Memory B cell (primary cell): ENCODE data around the gene SAYSD1.

Source experiments
- ATAC-seq: fragments of 150-1000 bp; cut with Tn5 transposase; 2 replicates; pipeline ENCODE4 v1.10.0; 2021; ENCODE audit warnings: low read depth, mild to moderate bottlenecking, moderate library complexity
- DNase-seq, 2 donors: peaks; one replicate each; pipeline ENCODE4 v3.0.0; 2022; ENCODE audit warnings: low spot score in 2 of 2
- H3K27ac Mint-ChIP-seq: one replicate; pipeline ENCODE4 v1.8.0; 2022; ENCODE audit warnings: mild to moderate bottlenecking, moderate library complexity, mixed read lengths
- H3K27me3 Mint-ChIP-seq: one replicate; pipeline ENCODE4 v1.8.0; 2022; ENCODE audit warnings: mixed read lengths
- H3K36me3 Mint-ChIP-seq: one replicate; pipeline ENCODE4 v1.8.0; 2022; ENCODE audit warnings: mild to moderate bottlenecking, mixed read lengths
- H3K4me1 Mint-ChIP-seq: one replicate; pipeline ENCODE4 v1.8.0; 2022; ENCODE audit warnings: mixed read lengths
- H3K4me3 Mint-ChIP-seq: one replicate; pipeline ENCODE4 v1.8.0; 2022; ENCODE audit warnings: mild to moderate bottlenecking, moderate library complexity, mixed read lengths
- H3K9me3 Mint-ChIP-seq: one replicate; pipeline ENCODE4 v1.8.0; 2022; ENCODE audit warnings: mixed read lengths

SAYSD1 gene

DNA sequence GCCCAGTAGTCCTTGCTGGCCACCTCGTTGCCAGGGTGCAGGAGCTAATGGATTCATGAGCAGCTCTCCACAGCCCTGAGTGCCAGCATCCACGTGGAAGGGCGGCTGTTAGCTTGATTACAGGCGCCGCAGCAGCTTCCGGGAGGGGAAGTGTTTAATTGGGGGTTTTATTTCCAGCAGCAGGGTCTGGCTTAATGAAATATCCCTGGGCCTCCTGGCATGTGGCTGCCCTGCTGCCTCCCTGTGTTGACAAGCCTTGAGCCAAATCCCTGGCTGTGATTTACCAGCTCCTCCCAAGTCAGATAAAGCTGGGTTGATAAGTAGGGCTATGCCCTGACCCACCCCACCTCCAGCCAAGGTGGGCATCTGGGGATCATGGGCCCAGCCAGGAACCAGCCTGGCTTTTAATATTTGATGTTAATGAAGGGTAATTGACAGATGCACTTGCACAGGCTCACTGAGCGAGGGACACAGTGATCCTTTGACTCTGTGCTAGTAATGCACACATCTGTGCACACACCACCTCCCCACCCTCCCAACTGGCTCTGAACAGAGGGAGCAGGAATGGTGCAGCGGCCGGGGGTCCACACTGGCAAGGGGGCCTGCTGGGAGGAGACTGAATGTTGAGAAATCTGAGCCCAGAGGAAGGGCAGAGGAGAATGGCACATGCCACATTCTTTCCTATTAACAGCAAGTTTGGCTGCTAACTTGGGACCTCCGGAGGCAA lies 52.8 kb downstream of the SAYSD1 start:
- H3K27ac Mint-ChIP-seq: no peak overlapping the region
- H3K4me1 Mint-ChIP-seq: no peaks in the 10 kb centered on the region

GRCh38 chr6:39061588-39061987 lies 53.4 kb downstream of the SAYSD1 start:
- H3K9me3 Mint-ChIP-seq: no peaks in the 10 kb centered on the region
- no peak overlapping the region for H3K4me3 Mint-ChIP-seq
- no peak overlapping the region for H3K27ac Mint-ChIP-seq
- H3K36me3 Mint-ChIP-seq: no peaks in the 10 kb centered on the region
- H3K4me1 Mint-ChIP-seq: no peaks in the 10 kb centered on the region
- peaks cover 17% of the 10 kb centered on the region for H3K27me3 Mint-ChIP-seq
- ATAC-seq (no peak), DNase-seq (no peak)

More for the DNA sequence above, 52.8 kb downstream of the SAYSD1 start:
- H3K9me3 Mint-ChIP-seq: no peaks in the 10 kb centered on the region
- no peak for DNase-seq
- no peak overlapping the region for H3K4me3 Mint-ChIP-seq
- ATAC-seq: no peak
- no peaks in the 10 kb centered on the region for H3K36me3 Mint-ChIP-seq
- peaks cover 17% of the 10 kb centered on the region for H3K27me3 Mint-ChIP-seq

DNA sequence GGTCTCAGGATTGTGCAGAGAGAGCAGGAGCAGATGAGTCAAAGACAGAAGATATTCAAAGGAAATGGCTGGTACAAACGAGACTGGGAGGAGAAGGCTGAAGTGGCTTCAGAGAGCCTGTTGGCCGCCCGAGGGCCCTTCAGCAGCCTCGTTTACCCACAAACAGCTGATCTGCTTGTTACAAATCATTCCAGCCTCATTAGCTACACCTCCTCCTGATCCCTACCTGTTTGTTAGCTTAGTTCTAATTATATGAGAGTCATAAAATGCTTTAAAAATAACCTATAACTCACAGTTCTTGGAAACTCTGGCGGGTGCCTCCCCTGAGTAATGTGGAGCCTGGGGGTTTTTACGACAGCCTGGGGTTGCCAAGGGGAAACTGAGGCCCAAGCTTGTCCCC lies 53.8 kb downstream of the SAYSD1 start:
- no peak overlapping the region for H3K4me3 Mint-ChIP-seq
- no peak overlapping the region for H3K27ac Mint-ChIP-seq
- DNase-seq (no peak), ATAC-seq (no peak)
- no peaks in the 10 kb centered on the region for H3K9me3 Mint-ChIP-seq
- peaks cover 17% of the 10 kb centered on the region for H3K27me3 Mint-ChIP-seq
- no peaks in the 10 kb centered on the region for H3K4me1 Mint-ChIP-seq
- H3K36me3 Mint-ChIP-seq: no peaks in the 10 kb centered on the region

DNA sequence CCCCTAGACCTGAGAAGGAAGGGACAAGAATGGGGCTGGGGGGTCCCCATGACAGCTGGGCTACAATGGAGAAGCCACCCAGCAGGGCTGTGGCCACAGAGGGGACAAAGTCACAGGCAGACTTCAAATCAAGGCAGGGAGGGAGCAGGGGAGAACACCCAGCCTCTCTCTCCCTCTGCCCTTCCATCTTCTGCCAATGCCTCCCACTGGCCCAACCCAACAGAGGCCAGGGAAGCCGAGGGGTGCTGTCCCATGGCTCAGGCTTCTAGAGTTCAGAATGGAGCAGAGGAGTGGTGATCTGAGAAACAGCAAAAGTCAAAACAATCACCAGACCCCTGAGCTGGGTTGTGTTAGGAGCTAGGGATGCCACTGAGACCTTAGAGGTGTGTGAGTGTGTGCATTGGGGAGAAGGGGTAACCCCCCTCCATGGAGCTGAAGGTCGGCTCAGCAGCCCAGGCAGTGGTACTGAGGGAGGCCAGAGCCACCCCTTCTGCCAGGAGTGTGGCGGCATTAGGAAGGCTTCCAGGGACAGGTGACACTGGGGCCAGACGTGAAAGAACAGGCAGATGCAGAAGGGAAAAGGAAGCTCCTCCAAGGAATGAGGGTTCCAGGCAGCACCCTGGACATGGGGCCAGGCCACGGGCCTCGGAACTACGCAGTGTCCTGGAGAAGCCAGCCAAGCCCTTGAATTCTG lies 54.4 kb downstream of the SAYSD1 start:
- ATAC-seq (no peak), DNase-seq (no peak)
- Mint-ChIP-seq H3K27ac (no peak overlapping the region), H3K4me1 (no peaks in the 10 kb centered on the region), H3K4me3 (no peak overlapping the region), H3K27me3 (peaks cover 17% of the 10 kb centered on the region), H3K9me3 (no peaks in the 10 kb centered on the region), H3K36me3 (no peaks in the 10 kb centered on the region)

- H3K9me3 Mint-ChIP-seq: no peaks in the 10 kb centered on the region
- peaks cover 14% of the 10 kb centered on the region for H3K27me3 Mint-ChIP-seq
- no peak overlapping the region for H3K4me3 Mint-ChIP-seq
- ATAC-seq: no peak
- no peaks in the 10 kb centered on the region for H3K4me1 Mint-ChIP-seq
- no peak overlapping the region for H3K27ac Mint-ChIP-seq
- DNase-seq: no peak
- no peaks in the 10 kb centered on the region for H3K36me3 Mint-ChIP-seq
These were observed 55.3 kb downstream of the SAYSD1 start for GRCh38 chr6:39059496-39060310.

DNA sequence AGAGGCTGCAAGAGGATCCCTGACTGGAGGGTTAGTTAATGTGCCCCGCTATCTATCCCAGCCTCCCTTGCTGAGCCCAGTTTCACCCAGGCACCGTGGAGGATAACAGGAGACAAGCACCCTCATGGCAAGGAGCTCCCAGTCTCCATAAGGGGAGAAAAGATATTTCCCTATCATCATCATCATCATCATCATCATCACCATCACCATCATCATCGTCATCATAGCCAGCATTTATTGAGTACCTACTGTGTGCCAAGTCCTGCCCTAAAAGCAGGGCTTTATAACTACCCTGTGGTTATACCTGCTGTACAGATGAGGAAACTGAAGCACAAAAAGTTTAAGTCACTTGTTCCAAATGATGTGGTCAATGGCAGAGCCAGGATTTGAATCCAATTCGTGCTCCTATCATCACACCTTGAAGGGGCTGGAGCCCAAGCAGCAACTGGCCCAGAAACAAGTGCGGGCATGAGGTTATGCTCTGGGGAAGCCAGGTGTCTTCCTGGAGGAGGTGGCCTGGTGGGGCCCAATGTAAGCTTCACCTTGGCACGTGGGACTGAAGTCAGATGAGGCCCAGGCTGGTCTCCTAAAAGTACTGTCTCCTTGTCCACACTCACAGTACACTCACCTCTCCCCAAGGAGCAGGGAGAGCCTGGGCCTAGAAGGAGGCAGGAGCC lies 56.4 kb downstream of the SAYSD1 start:
- Mint-ChIP-seq H3K27me3 (peaks cover 21% of the 10 kb centered on the region), H3K27ac (no peak overlapping the region), H3K36me3 (no peaks in the 10 kb centered on the region), H3K9me3 (no peaks in the 10 kb centered on the region), H3K4me3 (no peak overlapping the region), H3K4me1 (no peaks in the 10 kb centered on the region)
- ATAC-seq (no peak), DNase-seq (no peak)

- DNase-seq (no peak), ATAC-seq (no peak)
- H3K4me1 Mint-ChIP-seq: no peaks in the 10 kb centered on the region
- no peaks in the 10 kb centered on the region for H3K36me3 Mint-ChIP-seq
- no peaks in the 10 kb centered on the region for H3K9me3 Mint-ChIP-seq
- peaks cover 28% of the 10 kb centered on the region for H3K27me3 Mint-ChIP-seq
- no peak overlapping the region for H3K4me3 Mint-ChIP-seq
- no peak overlapping the region for H3K27ac Mint-ChIP-seq
These were observed 57.5 kb downstream of the SAYSD1 start for GRCh38 chr6:39057251-39058155.

- Mint-ChIP-seq H3K27ac (no peak overlapping the region), H3K36me3 (no peaks in the 10 kb centered on the region), H3K4me1 (peaks cover 2% of the 10 kb centered on the region), H3K4me3 (no peak overlapping the region), H3K9me3 (no peaks in the 10 kb centered on the region), H3K27me3 (peaks cover 29% of the 10 kb centered on the region)
- DNase-seq: no peak
- ATAC-seq: no peak
These were observed 58.3 kb downstream of the SAYSD1 start for GRCh38 chr6:39056681-39057080.

GRCh38 chr6:39056191-39056590 lies 58.8 kb downstream of the SAYSD1 start:
- no peaks in the 10 kb centered on the region for H3K9me3 Mint-ChIP-seq
- no peak overlapping the region for H3K27ac Mint-ChIP-seq
- no peak for DNase-seq
- peaks cover 30% of the 10 kb centered on the region for H3K27me3 Mint-ChIP-seq
- H3K4me3 Mint-ChIP-seq: no peak overlapping the region
- no peak for ATAC-seq
- no peaks in the 10 kb centered on the region for H3K36me3 Mint-ChIP-seq
- peaks cover 3% of the 10 kb centered on the region for H3K4me1 Mint-ChIP-seq

- no peaks in the 10 kb centered on the region for H3K9me3 Mint-ChIP-seq
- H3K27me3 Mint-ChIP-seq: peaks cover 31% of the 10 kb centered on the region
- H3K36me3 Mint-ChIP-seq: no peaks in the 10 kb centered on the region
- H3K27ac Mint-ChIP-seq: no peak overlapping the region
- peaks cover 3% of the 10 kb centered on the region for H3K4me1 Mint-ChIP-seq
- DNase-seq: no peak
- H3K4me3 Mint-ChIP-seq: no peak overlapping the region
- no peak for ATAC-seq
These were observed 59.3 kb downstream of the SAYSD1 start for GRCh38 chr6:39055661-39056060.

DNA sequence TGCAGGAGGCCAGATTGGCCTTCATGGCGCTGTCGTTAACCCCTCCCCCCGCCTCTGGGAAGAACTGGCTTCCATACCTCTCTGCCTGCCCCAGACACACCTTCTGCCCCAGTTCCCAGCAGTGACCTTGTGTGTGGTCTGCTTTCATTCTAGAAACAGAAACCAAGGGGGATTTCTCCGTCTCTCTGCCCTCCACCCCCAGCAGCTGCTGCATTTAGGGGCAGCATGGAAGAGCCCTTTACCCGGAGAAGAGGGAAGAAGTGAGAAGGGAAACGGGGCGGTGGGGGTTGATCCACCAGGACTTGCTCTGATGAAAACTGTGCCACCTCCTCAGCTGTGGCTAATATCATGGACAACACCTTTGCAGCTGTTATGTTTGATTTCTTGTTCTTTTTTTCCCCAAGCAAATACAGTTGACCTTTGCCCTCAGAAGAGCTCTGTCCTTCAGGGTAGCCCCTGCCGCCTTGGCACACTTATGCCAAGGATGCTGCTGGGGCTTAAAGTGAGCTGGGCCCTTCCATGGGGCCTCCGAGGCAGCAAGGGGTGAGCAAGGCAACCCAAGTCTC lies 60.3 kb downstream of the SAYSD1 start:
- ATAC-seq (no peak), DNase-seq (no peak)
- Mint-ChIP-seq H3K27ac (no peak overlapping the region), H3K36me3 (no peaks in the 10 kb centered on the region), H3K27me3 (peaks cover 28% of the 10 kb centered on the region), H3K9me3 (no peaks in the 10 kb centered on the region), H3K4me3 (no peak overlapping the region), H3K4me1 (peaks cover 3% of the 10 kb centered on the region)
